Thoracic aorta (tissue), 2 donors: ENCODE data around the gene IER5. TPM values are rescaled to one million over a fixed set of nuclear protein-coding genes. Genes with fewer than 3 reads are reported as not detected.

Experiments
- ATAC-seq: fragments of 150-250 bp; one replicate; pipeline ENCODE4 v1.8.0; 2017; ENCODE audit warnings: low read depth; ENCODE audit not compliant: insufficient number of reproducible peaks, low FRiP score
- DNase-seq: peaks from one replicate; pipeline ENCODE4 v3.0.0-alpha.2; 2020; ENCODE audit warnings: low spot score
- H3K27ac ChIP-seq, 2 donors: fragments of 200-600 bp; sonication (generic); 1 replicate in 1 of 2; 2 replicates in 1 of 2; pipeline ENCODE4 v1.5.1; 2016; ENCODE audit warnings: mild to moderate bottlenecking in 2 of 2, moderate library complexity in 2 of 2
- H3K27me3 ChIP-seq: fragments of 200-600 bp; sonication (generic); replicated peaks from 2 replicates; pipeline ENCODE4 v1.6.0; 2016; ENCODE audit warnings: mild to moderate bottlenecking; ENCODE audit not compliant: insufficient read depth
- H3K36me3 ChIP-seq: fragments of 200-600 bp; sonication (generic); one replicate; pipeline ENCODE4 v1.5.1; 2016
- H3K4me1 ChIP-seq, 2 donors: fragments of 200-600 bp; sonication (generic); 1 replicate in 1 of 2; 2 replicates in 1 of 2; pipeline versions ENCODE4 v1.5.1 to v1.6.0; 2016; ENCODE audit warnings: low read depth in 2 of 2, mild to moderate bottlenecking in 1 of 2; ENCODE audit not compliant: control insufficient read depth in 1 of 2
- H3K4me3 ChIP-seq: fragments of 200-600 bp; sonication (generic); 2 replicates; pipeline ENCODE4 v1.5.1; 2016; ENCODE audit warnings: mild to moderate bottlenecking
- H3K9me3 ChIP-seq: fragments of 200-600 bp; sonication (generic); 2 replicates; pipeline ENCODE4 v1.5.1; 2016
- total RNA-seq, 2 donors: library from RNA; depleted of rRNA; stranded (reverse); fragments of >200 nt; gene quantifications; one replicate each; pipeline versions ENCODE4 v1.1.0 to v1.2.3, GENCODE V29; 2016
- TF ChIP-seq, protein P1 (sequence below): fragments of 200-600 bp; sonication (generic); IDR thresholded peaks from one replicate; pipeline ENCODE4 v1.5.1; 2019; ENCODE audit warnings: antibody characterized with exemption

Gene IER5
- total RNA-seq, 2 donors from 2014 or later = 20.2 to 55.8 TPM

DNA sequence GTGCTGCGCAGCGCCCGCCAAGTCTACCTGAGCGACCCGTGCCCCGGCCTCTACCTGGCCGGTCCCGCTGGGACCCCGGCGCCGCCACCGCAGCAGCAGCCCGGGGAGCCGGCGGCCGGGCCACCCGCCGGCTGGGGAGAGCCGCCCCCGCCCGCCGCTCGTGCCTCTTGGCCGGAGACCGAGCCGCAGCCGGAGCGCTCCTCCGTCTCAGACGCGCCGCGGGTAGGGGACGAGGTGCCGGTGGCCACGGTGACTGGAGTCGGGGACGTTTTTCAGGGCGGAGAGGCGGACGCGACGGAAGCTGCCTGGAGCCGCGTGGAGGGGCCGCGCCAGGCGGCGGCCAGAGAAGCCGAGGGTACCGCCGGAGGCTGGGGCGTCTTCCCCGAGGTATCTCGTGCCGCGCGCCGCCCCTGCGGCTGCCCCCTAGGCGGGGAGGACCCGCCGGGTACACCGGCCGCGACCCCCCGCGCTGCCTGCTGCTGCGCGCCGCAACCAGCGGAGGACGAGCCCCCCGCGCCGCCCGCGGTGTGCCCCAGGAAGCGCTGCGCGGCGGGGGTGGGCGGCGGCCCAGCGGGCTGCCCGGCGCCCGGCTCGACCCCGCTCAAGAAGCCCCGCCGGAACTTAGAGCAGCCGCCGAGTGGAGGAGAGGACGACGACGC is 646 bp downstream of the IER5 start:
- TF ChIP-seq, protein P1, sequence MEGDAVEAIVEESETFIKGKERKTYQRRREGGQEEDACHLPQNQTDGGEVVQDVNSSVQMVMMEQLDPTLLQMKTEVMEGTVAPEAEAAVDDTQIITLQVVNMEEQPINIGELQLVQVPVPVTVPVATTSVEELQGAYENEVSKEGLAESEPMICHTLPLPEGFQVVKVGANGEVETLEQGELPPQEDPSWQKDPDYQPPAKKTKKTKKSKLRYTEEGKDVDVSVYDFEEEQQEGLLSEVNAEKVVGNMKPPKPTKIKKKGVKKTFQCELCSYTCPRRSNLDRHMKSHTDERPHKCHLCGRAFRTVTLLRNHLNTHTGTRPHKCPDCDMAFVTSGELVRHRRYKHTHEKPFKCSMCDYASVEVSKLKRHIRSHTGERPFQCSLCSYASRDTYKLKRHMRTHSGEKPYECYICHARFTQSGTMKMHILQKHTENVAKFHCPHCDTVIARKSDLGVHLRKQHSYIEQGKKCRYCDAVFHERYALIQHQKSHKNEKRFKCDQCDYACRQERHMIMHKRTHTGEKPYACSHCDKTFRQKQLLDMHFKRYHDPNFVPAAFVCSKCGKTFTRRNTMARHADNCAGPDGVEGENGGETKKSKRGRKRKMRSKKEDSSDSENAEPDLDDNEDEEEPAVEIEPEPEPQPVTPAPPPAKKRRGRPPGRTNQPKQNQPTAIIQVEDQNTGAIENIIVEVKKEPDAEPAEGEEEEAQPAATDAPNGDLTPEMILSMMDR = no peak
- Histone ChIP-seq H3K4me3 (peak overlapping the region; percentile 88), H3K4me1 (peaks cover 9 to 48% of the 10 kb centered on the region in 2 donors), H3K27ac (peak overlapping the region; percentile 87 to 94), H3K27me3 (no peaks in the 10 kb centered on the region), H3K36me3 (no peaks in the 10 kb centered on the region), H3K9me3 (no peaks in the 10 kb centered on the region)
- ATAC-seq (no peak), DNase-seq (no peak)

GRCh38 chr1:181089676-181090544 is 1.4 kb downstream of the IER5 start:
- Histone ChIP-seq H3K36me3 (no peaks in the 10 kb centered on the region), H3K27me3 (no peaks in the 10 kb centered on the region), H3K9me3 (no peaks in the 10 kb centered on the region), H3K27ac (peak overlapping the region; percentile 87 to 94), H3K4me3 (peak overlapping the region; percentile 88), H3K4me1 (peaks cover 14 to 54% of the 10 kb centered on the region in 2 donors)
- DNase-seq (no peak), ATAC-seq (no peak)
- TF ChIP-seq, protein P1 = peak; percentile 32

DNA sequence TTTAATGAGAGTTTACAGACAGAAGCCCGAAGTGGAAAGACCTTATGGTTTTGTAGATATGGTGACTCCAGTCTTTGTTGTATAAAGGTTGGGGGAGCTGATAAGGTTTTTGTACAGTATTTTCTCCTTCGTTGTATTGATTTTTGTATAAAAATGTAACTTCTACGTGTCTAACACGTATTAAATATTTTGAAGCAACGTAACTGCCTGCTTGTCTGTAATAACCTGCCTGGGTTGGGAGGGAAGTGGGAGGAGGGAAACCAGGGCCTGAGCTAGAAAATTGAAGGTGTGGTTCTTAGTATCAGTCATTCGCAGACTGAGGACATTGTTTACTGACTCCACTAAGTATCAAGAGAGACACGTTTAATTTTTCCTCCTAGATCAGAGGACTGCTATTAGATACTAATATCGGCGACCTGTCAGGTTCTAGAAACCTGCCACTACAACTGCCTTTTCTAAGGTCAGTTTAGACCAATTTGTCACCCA is 2.2 kb downstream of the IER5 start:
- Histone ChIP-seq H3K4me1 (peaks cover 22 to 62% of the 10 kb centered on the region in 2 donors), H3K9me3 (no peaks in the 10 kb centered on the region), H3K27ac (peak overlapping the region; percentile 87 to 94), H3K4me3 (peak overlapping the region; percentile 88), H3K36me3 (no peaks in the 10 kb centered on the region), H3K27me3 (no peaks in the 10 kb centered on the region)
- TF ChIP-seq, protein P1 = no peak
- DNase-seq (no peak), ATAC-seq (no peak)

DNA sequence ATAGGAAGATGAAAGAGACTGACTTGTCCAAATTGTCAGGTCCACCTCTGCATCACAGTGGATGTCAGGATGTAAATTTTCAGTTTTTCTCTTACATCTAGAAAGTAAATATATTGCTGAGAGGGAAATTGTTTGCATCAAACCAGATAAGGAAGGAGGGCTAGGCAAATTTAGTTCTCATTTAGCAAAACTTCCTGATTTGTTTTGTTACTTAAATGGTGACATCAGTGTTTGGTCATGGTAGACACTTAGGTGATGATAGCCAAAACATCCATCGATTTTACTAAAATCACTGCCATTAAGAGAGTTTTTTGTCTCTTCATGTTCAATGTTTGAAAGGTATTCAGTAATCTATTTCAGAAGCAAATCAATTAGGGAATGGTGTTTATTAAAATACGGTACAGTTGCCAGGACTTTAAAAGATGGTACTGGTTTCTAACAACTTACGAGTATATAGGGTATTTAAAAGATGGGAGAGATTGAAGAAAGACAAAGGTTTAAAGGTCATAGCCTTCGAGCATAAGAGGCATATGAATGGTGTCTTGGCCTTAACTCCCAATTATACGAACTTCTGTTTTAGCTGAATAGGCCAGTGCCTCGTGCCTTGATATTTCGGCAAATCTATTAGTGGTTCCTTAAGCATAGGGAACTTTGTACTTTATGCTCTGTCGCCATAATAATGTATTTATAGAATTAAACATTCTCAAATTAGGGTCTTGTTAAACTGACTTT is 3.0 kb downstream of the IER5 start:
- H3K36me3 ChIP-seq = no peaks in the 10 kb centered on the region
- H3K4me3 ChIP-seq = peak overlapping the region; percentile 88
- ATAC-seq (no peak), DNase-seq (no peak)
- H3K27me3 ChIP-seq = no peaks in the 10 kb centered on the region
- no peaks in the 10 kb centered on the region for H3K9me3 ChIP-seq
- peak overlapping the region in 1 of 2 donors; percentile 87 for H3K27ac ChIP-seq
- H3K4me1 ChIP-seq = peaks cover 29 to 70% of the 10 kb centered on the region in 2 donors
- TF ChIP-seq, protein P1 = no peak

DNA sequence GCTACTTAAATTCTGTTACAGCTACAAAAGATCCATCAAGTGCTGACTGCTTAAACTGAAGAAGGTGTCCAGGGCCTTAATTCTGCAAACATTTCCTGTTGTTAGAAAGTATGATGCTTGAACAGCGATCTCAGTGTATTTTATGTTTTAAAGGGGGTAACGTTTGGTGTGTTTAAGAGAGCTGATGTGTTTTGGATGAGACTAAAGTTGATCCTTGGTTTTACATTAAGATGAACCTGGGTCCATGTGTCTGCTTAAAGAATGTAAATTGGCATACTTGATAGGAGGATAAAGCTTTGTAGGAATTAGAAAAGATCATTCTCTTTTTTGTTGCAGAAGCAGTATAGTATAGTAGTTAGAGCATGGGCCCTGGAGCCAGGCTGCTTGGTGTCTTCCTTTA is 3.6 kb downstream of the IER5 start:
- Histone ChIP-seq H3K4me3 (peak overlapping the region; percentile 88), H3K27me3 (no peaks in the 10 kb centered on the region), H3K4me1 (peaks cover 34 to 72% of the 10 kb centered on the region in 2 donors), H3K27ac (no peak overlapping the region), H3K9me3 (no peaks in the 10 kb centered on the region), H3K36me3 (no peaks in the 10 kb centered on the region)
- ATAC-seq (no peak), DNase-seq (no peak)
- TF ChIP-seq, protein P1 = no peak
